Suppressor macrophage treated with lipopolysaccharide for 4 hours (primary cell): Measurements from ENCODE around the gene HES6.

Experiments
- DNase-seq: peaks from one replicate; pipeline ENCODE4 v3.0.0-alpha.2; 2020

Gene HES6

GRCh38 chr2:238239863-238240756 is at the start of gene HES6:
Gene HES6 (minus strand): TSS chr2:238240038. CDS start chr2:238239905, 133 bp downstream.
- DNase-seq = peak; percentile 96

- no peak for DNase-seq
Observed at GRCh38 chr2:238289574-238289973, 49.7 kb upstream of the HES6 start.

GRCh38 chr2:238288650-238289573 is 49.1 kb upstream of the HES6 start:
- peak; percentile 99 for DNase-seq

GRCh38 chr2:238287737-238288649 is 48.2 kb upstream of the HES6 start, which contains the start of gene PER2:
Gene PER2 (minus strand): TSS chr2:238288610. CDS start chr2:238277936, 10,674 bp downstream.
- peak; percentile 69 for DNase-seq

GRCh38 chr2:238286987-238287736 is 47.3 kb upstream of the HES6 start:
- DNase-seq = no peak

- no peak for DNase-seq
Observed at GRCh38 chr2:238286551-238286950, 46.7 kb upstream of the HES6 start.

GRCh38 chr2:238286095-238286494 is 46.3 kb upstream of the HES6 start:
- DNase-seq = no peak

- DNase-seq = no peak
Observed at GRCh38 chr2:238285653-238286082, 45.8 kb upstream of the HES6 start.

GRCh38 chr2:238284802-238285515 is 45.1 kb upstream of the HES6 start:
- no peak for DNase-seq

GRCh38 chr2:238282861-238283738 is 43.3 kb upstream of the HES6 start:
- no peak for DNase-seq

GRCh38 chr2:238281826-238282480 is 42.1 kb upstream of the HES6 start:
- no peak for DNase-seq

GRCh38 chr2:238280083-238280825 is 40.4 kb upstream of the HES6 start:
- DNase-seq = no peak

GRCh38 chr2:238279324-238279682 is 39.5 kb upstream of the HES6 start:
- no peak for DNase-seq

GRCh38 chr2:238278626-238279323 is 38.9 kb upstream of the HES6 start:
- no peak for DNase-seq

GRCh38 chr2:238277695-238278094 is 37.9 kb upstream of the HES6 start:
- DNase-seq = no peak

GRCh38 chr2:238274152-238274865 is 34.5 kb upstream of the HES6 start:
- no peak for DNase-seq

- peak; percentile 23 for DNase-seq
Observed at GRCh38 chr2:238273433-238273832, 33.6 kb upstream of the HES6 start.
